Endodermal cell (in vitro differentiated cells): ENCODE data around the gene OLFML2A. TPM values are rescaled to one million over a fixed set of nuclear protein-coding genes. Genes with fewer than 3 reads are reported as not detected.

Experiments used
- DNase-seq: peaks from one replicate; pipeline ENCODE4 v3.0.0-alpha.2; 2017
- H3K27ac ChIP-seq: 2 replicates; pipeline ENCODE4 v1.5.1; 2013; ENCODE audit warnings: mild to moderate bottlenecking, low read depth, low read length, moderate library complexity
- H3K27me3 ChIP-seq: 2 replicates; pipeline ENCODE4 v1.6.1; 2013; ENCODE audit warnings: mild to moderate bottlenecking, low read length, moderate library complexity; ENCODE audit not compliant: insufficient read depth, control insufficient read depth, poor library complexity, severe bottlenecking
- H3K36me3 ChIP-seq: 2 replicates; pipeline ENCODE4 v1.7.0; 2013; ENCODE audit warnings: mild to moderate bottlenecking, low read length, moderate library complexity; ENCODE audit not compliant: control insufficient read depth, insufficient read depth
- H3K4me1 ChIP-seq: one replicate; pipeline ENCODE4 v1.7.0; 2013; ENCODE audit warnings: low read length; ENCODE audit not compliant: control insufficient read depth, insufficient read depth
- H3K4me3 ChIP-seq: 2 replicates; pipeline ENCODE4 v1.5.1; 2013; ENCODE audit warnings: mild to moderate bottlenecking, low read length, moderate library complexity
- H3K9ac ChIP-seq: 2 replicates; pipeline ENCODE4 v1.6.1; 2013; ENCODE audit warnings: mild to moderate bottlenecking, low read length, moderate library complexity; ENCODE audit not compliant: poor library complexity, severe bottlenecking; ENCODE audit errors: extremely low read depth
- H3K9me3 ChIP-seq: 2 replicates; pipeline ENCODE4 v1.6.1; 2013; ENCODE audit warnings: mild to moderate bottlenecking, low read length, moderate library complexity; ENCODE audit not compliant: control insufficient read depth
- H3K27ac Mint-ChIP-seq: 2 replicates; pipeline ENCODE4 v1.8.0; 2020; ENCODE audit warnings: mixed read lengths
- H3K27me3 Mint-ChIP-seq: 2 replicates; pipeline ENCODE4 v1.8.0; 2021; ENCODE audit warnings: mild to moderate bottlenecking, mixed read lengths; ENCODE audit not compliant: insufficient read depth
- H3K36me3 Mint-ChIP-seq: 2 replicates; pipeline ENCODE4 v1.8.0; 2020; ENCODE audit warnings: low read depth, mixed read lengths
- H3K4me1 Mint-ChIP-seq: 2 replicates; pipeline ENCODE4 v1.8.0; 2020; ENCODE audit warnings: mixed read lengths
- H3K4me3 Mint-ChIP-seq: 2 replicates; pipeline ENCODE4 v1.8.0; 2020; ENCODE audit warnings: mild to moderate bottlenecking, moderate library complexity, mixed read lengths
- H3K9me3 Mint-ChIP-seq: 2 replicates; pipeline ENCODE4 v1.8.0; 2020; ENCODE audit warnings: mild to moderate bottlenecking, mixed read lengths
- WGBS, 2 experiments: methylation state at CpG; one replicate each; pipeline versions ENCODE4 v1.1.5 to v1.1.7; 2013; ENCODE audit warnings: missing lambda C conversion rate in 2 of 2, mixed read lengths in 1 of 2; ENCODE audit not compliant: insufficient coverage in 1 of 2, insufficient read length in 1 of 2; 5-methylcytosine and 5-hydroxymethylcytosine counted together
- total RNA-seq, 2 donors: library from RNA; stranded (reverse); fragmentation: NEBNext Ultra II Directional in 1 of 2; extraction: Animal tissue kit (Norgen Biotek cat#: 25700) in 1 of 2; gene quantifications; 2 replicates in 1 of 2; 3 replicates in 1 of 2; pipeline ENCODE4 v1.2.1, GENCODE V29; 2021
- TF ChIP-seq, protein P1 (sequence below): fragments of 200-600 bp; sonication (generic); conservative IDR thresholded peaks from 2 replicates; pipeline ENCODE4 v1.5.0; 2021; ENCODE audit warnings: antibody characterized with exemption, mild to moderate bottlenecking

Gene OLFML2A
- total RNA-seq, 2 donors from 2014 or later, result 28.1 to 31.2 TPM

DNA sequence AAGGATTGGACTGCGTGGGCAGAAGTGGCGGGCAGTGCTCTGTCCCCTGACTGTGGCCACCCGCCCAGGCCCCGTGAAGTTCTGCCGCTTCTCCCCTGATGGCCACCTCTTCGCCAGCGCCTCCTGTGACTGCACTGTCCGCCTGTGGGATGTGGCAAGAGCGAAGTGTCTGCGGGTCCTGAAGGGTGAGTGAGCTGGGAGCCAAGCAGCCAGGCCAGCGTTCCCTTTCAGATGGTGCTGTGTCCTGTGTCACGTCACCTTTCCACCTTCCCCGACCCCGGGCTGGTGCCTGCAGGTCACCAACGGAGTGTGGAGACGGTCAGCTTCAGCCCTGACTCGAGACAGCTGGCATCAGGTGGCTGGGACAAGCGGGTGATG is 78.6 kb downstream of the OLFML2A start:
- H3K27ac ChIP-seq, result no peak overlapping the region
- H3K9me3 ChIP-seq, result no peaks in the 10 kb centered on the region
- H3K27me3 ChIP-seq, result no peaks in the 10 kb centered on the region
- Mint-ChIP-seq H3K27ac (peak overlapping the region; percentile 64), H3K27me3 (peaks cover 1% of the 10 kb centered on the region), H3K4me3 (no peak overlapping the region), H3K9me3 (no peaks in the 10 kb centered on the region), H3K4me1 (peaks cover 16% of the 10 kb centered on the region), H3K36me3 (peaks cover 34% of the 10 kb centered on the region)
- H3K36me3 ChIP-seq, result peaks cover 37% of the 10 kb centered on the region
- 94% methylated on average over 16 to 18 of the region's 18 CpGs for WGBS, 2 experiments
- H3K4me3 ChIP-seq, result no peak overlapping the region
- TF ChIP-seq, protein P1, sequence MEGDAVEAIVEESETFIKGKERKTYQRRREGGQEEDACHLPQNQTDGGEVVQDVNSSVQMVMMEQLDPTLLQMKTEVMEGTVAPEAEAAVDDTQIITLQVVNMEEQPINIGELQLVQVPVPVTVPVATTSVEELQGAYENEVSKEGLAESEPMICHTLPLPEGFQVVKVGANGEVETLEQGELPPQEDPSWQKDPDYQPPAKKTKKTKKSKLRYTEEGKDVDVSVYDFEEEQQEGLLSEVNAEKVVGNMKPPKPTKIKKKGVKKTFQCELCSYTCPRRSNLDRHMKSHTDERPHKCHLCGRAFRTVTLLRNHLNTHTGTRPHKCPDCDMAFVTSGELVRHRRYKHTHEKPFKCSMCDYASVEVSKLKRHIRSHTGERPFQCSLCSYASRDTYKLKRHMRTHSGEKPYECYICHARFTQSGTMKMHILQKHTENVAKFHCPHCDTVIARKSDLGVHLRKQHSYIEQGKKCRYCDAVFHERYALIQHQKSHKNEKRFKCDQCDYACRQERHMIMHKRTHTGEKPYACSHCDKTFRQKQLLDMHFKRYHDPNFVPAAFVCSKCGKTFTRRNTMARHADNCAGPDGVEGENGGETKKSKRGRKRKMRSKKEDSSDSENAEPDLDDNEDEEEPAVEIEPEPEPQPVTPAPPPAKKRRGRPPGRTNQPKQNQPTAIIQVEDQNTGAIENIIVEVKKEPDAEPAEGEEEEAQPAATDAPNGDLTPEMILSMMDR, result no peak
- peaks cover 2% of the 10 kb centered on the region for H3K4me1 ChIP-seq
- DNase-seq, result no peak
- H3K9ac ChIP-seq, result no peak overlapping the region

DNA sequence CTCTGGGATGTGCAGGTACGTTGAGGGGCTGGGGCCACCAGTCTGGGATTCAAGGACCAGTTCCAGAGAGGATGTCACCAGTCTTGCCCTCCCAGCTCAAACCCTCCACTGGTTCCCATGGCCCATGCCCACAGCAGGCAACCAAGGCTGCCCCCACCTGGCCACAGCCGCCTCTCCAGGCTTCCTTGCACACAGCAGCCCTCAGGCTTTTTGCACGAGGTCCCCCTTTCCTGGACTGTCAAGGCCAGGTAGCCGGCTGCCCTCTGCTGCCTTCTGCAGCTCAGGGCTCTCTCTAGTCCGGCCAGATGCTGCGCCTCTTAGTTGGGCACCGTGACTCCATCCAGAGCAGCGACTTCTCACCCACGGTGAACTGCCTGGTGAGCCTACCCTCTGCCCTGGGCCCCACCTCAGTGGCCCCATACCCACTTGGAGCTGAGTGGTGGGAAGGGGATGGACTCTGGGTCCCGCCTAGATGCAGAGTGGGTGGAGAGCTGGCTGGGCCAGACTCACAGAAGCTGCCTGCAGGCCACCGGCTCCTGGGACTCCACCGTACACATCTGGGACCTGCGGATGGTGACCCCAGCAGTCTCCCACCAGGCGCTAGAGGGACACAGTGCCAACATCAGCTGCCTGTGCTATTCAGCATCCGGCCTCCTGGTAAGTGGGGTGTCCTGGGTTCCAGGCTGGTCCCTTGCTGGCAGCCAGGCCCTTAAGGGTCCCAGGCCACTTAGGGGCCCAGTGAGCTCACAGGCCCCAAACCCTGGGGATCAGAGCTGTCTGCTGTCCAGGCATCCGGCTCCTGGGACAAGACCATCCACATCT is 79.2 kb downstream of the OLFML2A start:
- Histone ChIP-seq H3K9ac (no peak overlapping the region), H3K27ac (no peak overlapping the region), H3K4me3 (no peak overlapping the region), H3K4me1 (peaks cover 2% of the 10 kb centered on the region), H3K27me3 (no peaks in the 10 kb centered on the region), H3K9me3 (no peaks in the 10 kb centered on the region), H3K36me3 (peaks cover 42% of the 10 kb centered on the region)
- TF ChIP-seq, protein P1, result peak; percentile 78
- Mint-ChIP-seq H3K4me3 (no peak overlapping the region), H3K27me3 (peaks cover 1% of the 10 kb centered on the region), H3K36me3 (peaks cover 40% of the 10 kb centered on the region), H3K4me1 (peaks cover 12% of the 10 kb centered on the region), H3K27ac (peak overlapping the region; percentile 64), H3K9me3 (no peaks in the 10 kb centered on the region)
- WGBS, 2 experiments, result 72 to 85% methylated on average over 13 to 16 of the region's 16 CpGs
- DNase-seq, result peak; percentile 93

DNA sequence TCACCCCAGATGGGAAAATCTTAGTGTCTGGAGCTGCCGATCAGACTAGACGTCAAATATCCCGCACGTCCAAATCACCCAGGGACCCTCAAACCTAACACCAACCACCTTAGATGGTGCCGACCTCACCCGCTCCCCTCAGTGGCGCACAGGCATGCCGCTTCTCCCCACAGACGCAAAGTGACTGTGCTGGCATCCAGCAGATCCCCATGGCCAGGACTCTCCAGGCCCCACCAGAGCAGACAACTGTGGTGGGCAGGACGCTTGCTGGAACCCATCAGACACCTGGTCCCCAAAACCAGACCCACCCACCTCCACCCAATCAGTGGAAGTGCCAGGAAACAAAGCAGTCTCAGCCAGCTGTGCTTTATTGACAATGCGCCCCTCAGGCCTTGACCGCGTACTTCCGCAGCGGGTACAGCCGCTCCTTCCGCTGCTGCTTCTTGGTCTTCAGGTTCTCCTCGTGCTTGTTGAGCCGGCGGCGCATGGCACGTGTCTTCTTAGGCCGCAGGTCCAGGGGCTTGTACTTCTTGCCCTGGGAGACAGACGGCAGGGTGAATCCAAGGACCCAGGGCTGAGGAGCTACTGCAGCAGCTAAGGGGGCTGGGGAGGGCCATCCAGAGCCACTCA is 80.7 kb downstream of the OLFML2A start:
- Histone ChIP-seq H3K9ac (no peak overlapping the region), H3K9me3 (no peaks in the 10 kb centered on the region), H3K36me3 (peaks cover 42% of the 10 kb centered on the region), H3K4me3 (no peak overlapping the region), H3K27ac (no peak overlapping the region), H3K4me1 (peaks cover 2% of the 10 kb centered on the region), H3K27me3 (no peaks in the 10 kb centered on the region)
- peaks cover 7% of the 10 kb centered on the region for H3K4me1 Mint-ChIP-seq
- no peaks in the 10 kb centered on the region for H3K9me3 Mint-ChIP-seq
- WGBS, 2 experiments, result 96% methylated on average over 8 to 24 of the region's 24 CpGs
- H3K36me3 Mint-ChIP-seq, result peaks cover 43% of the 10 kb centered on the region
- H3K27me3 Mint-ChIP-seq, result peaks cover under 1% of the 10 kb centered on the region
- TF ChIP-seq, protein P1, result no peak
- peak overlapping the region; percentile 66 for H3K27ac Mint-ChIP-seq
- no peak overlapping the region for H3K4me3 Mint-ChIP-seq
- DNase-seq, result no peak
